GM12892 (cell line): ENCODE results near the gene TMPRSS9.

Experiments
- POLR2A ChIP-seq: IDR thresholded peaks from 2 replicates; pipeline ENCODE4 v1.6.1; 2011; ENCODE audit warnings: low read depth, low read length, control low read depth
- TAF1 ChIP-seq: IDR thresholded peaks from 2 replicates; pipeline ENCODE4 v1.6.1; 2011; ENCODE audit warnings: low read depth, mild to moderate bottlenecking, control low read depth, low read length, borderline replicate concordance

DNA sequence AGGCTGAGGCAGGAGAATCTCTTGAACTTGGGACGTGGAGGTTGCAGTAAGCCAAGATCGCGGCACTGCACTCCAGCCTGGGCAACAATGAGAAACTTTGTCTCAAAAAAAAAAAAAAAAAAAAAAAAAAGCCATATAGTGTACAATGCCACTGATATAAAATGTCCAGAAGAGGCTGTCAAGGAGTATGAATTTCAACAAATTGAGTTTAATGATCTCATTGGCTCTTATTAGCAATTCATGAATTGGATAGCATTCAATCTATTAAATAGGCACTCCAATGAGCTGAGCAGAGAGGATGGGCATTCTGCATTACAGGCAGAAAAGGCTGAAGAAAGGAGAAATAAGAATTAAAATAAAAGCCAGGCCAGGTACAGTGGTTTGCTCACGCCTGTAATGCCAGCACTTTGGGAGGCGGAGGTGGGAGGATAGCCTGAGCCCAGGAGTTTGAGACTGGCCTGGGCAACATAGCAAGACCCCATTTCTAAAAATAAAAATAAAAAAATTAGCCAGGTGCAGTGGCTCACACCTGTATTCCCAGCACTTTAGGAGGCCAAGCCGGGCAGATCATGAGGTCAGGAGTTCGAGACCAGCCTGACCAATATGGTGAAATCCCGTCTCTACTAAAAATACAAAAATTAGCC lies 97.5 kb downstream of the TMPRSS9 start:
- TF ChIP-seq POLR2A: no peak
- TF ChIP-seq TAF1: no peak
